ENCODE data around the gene TMEM191C. TPM values are rescaled to one million over a fixed set of nuclear protein-coding genes. Genes with fewer than 3 reads are reported as not detected.
"Not testable (repeated sequence)": the region's sequence is repeated elsewhere in the genome, so short reads cannot be mapped to it uniquely, and the experiment has no call there.

Gene TMEM191C
- total RNA-seq, 2 donors from 2014 or later: 4.0 to 4.4 TPM

GRCh38 chr22:21451545-21452520, 15.4 kb upstream of the TMEM191C start:
- no peak for TF ChIP-seq CTCF (conservative IDR thresholded peaks at IDR 0.05)
- H3K4me3 Mint-ChIP-seq: no peak overlapping the region
- no peaks in the 10 kb centered on the region for H3K27me3 Mint-ChIP-seq (ENCODE audit: insufficient read depth)
- peak overlapping the region; percentile 26 for H3K27ac Mint-ChIP-seq
- peak; percentile 40 for DNase-seq
- Histone ChIP-seq H3K27ac (ENCODE audit: low read depth, low read length) (no peak overlapping the region), H3K4me3 (ENCODE audit: low read length) (no peak overlapping the region), H3K4me1 (ENCODE audit: control insufficient read depth, insufficient read depth, low read length) (no peaks in the 10 kb centered on the region), H3K9ac (ENCODE audit: extremely low read depth, low read length, poor library complexity, severe bottlenecking) (no peak overlapping the region), H3K27me3 (ENCODE audit: control insufficient read depth, insufficient read depth, low read length, poor library complexity, severe bottlenecking) (no peaks in the 10 kb centered on the region), H3K36me3 (ENCODE audit: control insufficient read depth, insufficient read depth, low read length) (peaks cover 20% of the 10 kb centered on the region), H3K9me3 (ENCODE audit: control insufficient read depth, low read length) (no peaks in the 10 kb centered on the region)
- peaks cover 12% of the 10 kb centered on the region for H3K36me3 Mint-ChIP-seq (ENCODE audit: low read depth)
- WGBS, 2 experiments (ENCODE audit: insufficient coverage in 1 of 2, insufficient read length in 1 of 2): 88 to 100% methylated on average over 2 to 7 of the region's 7 CpGs
- peaks cover 15% of the 10 kb centered on the region for H3K4me1 Mint-ChIP-seq
- H3K9me3 Mint-ChIP-seq: no peaks in the 10 kb centered on the region

GRCh38 chr22:21452666-21453065, 14.5 kb upstream of the TMEM191C start:
- Mint-ChIP-seq H3K36me3 (ENCODE audit: low read depth) (peaks cover 15% of the 10 kb centered on the region), H3K4me1 (peaks cover 20% of the 10 kb centered on the region)
- H3K9me3 Mint-ChIP-seq; H3K27me3 Mint-ChIP-seq (ENCODE audit: insufficient read depth); H3K27me3 ChIP-seq (ENCODE audit: control insufficient read depth, insufficient read depth, low read length, poor library complexity, severe bottlenecking); H3K9me3 ChIP-seq (ENCODE audit: control insufficient read depth, low read length); H3K4me3 ChIP-seq (ENCODE audit: low read length); H3K4me3 Mint-ChIP-seq; H3K4me1 ChIP-seq (ENCODE audit: control insufficient read depth, insufficient read depth, low read length); H3K27ac Mint-ChIP-seq; H3K27ac ChIP-seq (ENCODE audit: low read depth, low read length); H3K9ac ChIP-seq (ENCODE audit: extremely low read depth, low read length, poor library complexity, severe bottlenecking): not testable (repeated sequence)
- peak; percentile 38 for DNase-seq
- peaks cover 16% of the 10 kb centered on the region for H3K36me3 ChIP-seq (ENCODE audit: control insufficient read depth, insufficient read depth, low read length)
- 92% methylated on average over 4 of the region's 4 CpGs for WGBS, 2 experiments (ENCODE audit: insufficient coverage in 1 of 2, insufficient read length in 1 of 2)

- not testable (repeated sequence) for H3K4me3 Mint-ChIP-seq; H3K27ac ChIP-seq (ENCODE audit: low read depth, low read length); DNase-seq; H3K4me1 ChIP-seq (ENCODE audit: control insufficient read depth, insufficient read depth, low read length); H3K9me3 Mint-ChIP-seq; H3K9ac ChIP-seq (ENCODE audit: extremely low read depth, low read length, poor library complexity, severe bottlenecking); H3K27me3 Mint-ChIP-seq (ENCODE audit: insufficient read depth); H3K36me3 Mint-ChIP-seq (ENCODE audit: low read depth); H3K27me3 ChIP-seq (ENCODE audit: control insufficient read depth, insufficient read depth, low read length, poor library complexity, severe bottlenecking); H3K9me3 ChIP-seq (ENCODE audit: control insufficient read depth, low read length); H3K4me3 ChIP-seq (ENCODE audit: low read length); H3K36me3 ChIP-seq (ENCODE audit: control insufficient read depth, insufficient read depth, low read length)
- Mint-ChIP-seq H3K27ac (peak overlapping the region; percentile 70), H3K4me1 (peaks cover 14% of the 10 kb centered on the region)
- 89 to 95% methylated on average over 9 of the region's 9 CpGs for whole genome bisulfite sequencing, 2 experiments (ENCODE audit: insufficient coverage in 1 of 2, insufficient read length in 1 of 2)
These were observed 12.2 kb upstream of the TMEM191C start for GRCh38 chr22:21454998-21455333.

GRCh38 chr22:21455334-21456089, 11.7 kb upstream of the TMEM191C start:
- H3K27me3 Mint-ChIP-seq (ENCODE audit: insufficient read depth): no peaks in the 10 kb centered on the region
- H3K9me3 Mint-ChIP-seq: no peaks in the 10 kb centered on the region
- 91 to 94% methylated on average over 8 to 19 of the region's 19 CpGs for WGBS, 2 experiments (ENCODE audit: insufficient coverage in 1 of 2, insufficient read length in 1 of 2)
- H3K36me3 Mint-ChIP-seq (ENCODE audit: low read depth): peaks cover 5% of the 10 kb centered on the region
- H3K4me1 ChIP-seq (ENCODE audit: control insufficient read depth, insufficient read depth, low read length): no peaks in the 10 kb centered on the region
- DNase-seq: peak; percentile 50
- H3K27ac Mint-ChIP-seq: peak overlapping the region; percentile 70
- no peaks in the 10 kb centered on the region for H3K9me3 ChIP-seq (ENCODE audit: control insufficient read depth, low read length)
- no peak overlapping the region for H3K4me3 ChIP-seq (ENCODE audit: low read length)
- no peaks in the 10 kb centered on the region for H3K27me3 ChIP-seq (ENCODE audit: control insufficient read depth, insufficient read depth, low read length, poor library complexity, severe bottlenecking)
- no peak overlapping the region for H3K4me3 Mint-ChIP-seq
- peaks cover 14% of the 10 kb centered on the region for H3K4me1 Mint-ChIP-seq
- TF ChIP-seq CTCF (conservative IDR thresholded peaks at IDR 0.05): no peak
- H3K27ac ChIP-seq (ENCODE audit: low read depth, low read length): no peak overlapping the region
- H3K9ac ChIP-seq (ENCODE audit: extremely low read depth, low read length, poor library complexity, severe bottlenecking): no peak overlapping the region
- H3K36me3 ChIP-seq (ENCODE audit: control insufficient read depth, insufficient read depth, low read length): no peaks in the 10 kb centered on the region
